NK-92 treated with Interleukin-12 subunit alpha and Interleukin-12 subunit beta, amount 100 ng/mL, for 24 hours (cell line): Measurements from ENCODE around the gene TNS3.

Experiments
- DNase-seq: peaks from one replicate; lab custom pipeline; 2025; lab: John Stamatoyannopoulos, UW

Gene TNS3

DNA sequence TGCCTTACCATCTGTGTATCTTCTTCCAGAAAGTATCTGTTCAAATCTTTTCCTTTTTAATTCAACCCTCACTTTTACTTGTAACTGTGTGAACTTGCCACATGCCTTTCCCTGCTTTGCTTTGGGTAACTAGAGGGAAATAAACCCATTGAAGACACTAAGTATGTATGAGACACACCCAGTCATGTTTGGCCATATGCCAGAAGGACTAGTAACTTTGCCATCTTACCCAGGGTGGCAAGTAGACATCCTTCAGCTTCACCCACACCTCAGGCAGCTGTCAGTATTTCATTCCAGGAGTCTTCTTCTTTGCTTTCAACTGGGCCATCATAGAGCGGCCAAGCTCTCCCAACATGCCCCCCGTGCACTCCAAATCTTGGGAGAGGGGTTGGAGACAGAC lies 323.1 kb downstream of the TNS3 start:
- no peak for DNase-seq

DNA sequence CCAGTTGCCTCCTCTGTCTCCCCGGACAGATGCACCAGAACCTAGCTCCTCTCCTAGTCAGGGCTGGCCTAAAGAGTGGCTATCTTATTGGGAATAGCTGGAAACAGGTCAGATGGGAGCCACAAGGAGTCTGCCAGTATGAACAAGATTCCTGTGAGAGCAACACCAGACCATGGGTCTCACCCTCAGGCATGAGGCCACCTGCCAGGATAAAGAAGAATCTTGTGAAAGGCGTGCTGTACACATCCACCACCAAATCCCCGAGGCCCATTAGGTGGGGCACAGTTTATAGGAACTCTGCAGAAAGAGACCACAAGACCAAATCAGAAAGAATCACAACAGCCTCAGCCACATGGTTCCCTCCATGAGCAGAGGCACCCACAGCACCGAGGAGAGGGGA lies 325.9 kb downstream of the TNS3 start:
- no peak for DNase-seq

GRCh38 chr7:47255441-47255840 lies 326.5 kb downstream of the TNS3 start:
- no peak for DNase-seq

DNA sequence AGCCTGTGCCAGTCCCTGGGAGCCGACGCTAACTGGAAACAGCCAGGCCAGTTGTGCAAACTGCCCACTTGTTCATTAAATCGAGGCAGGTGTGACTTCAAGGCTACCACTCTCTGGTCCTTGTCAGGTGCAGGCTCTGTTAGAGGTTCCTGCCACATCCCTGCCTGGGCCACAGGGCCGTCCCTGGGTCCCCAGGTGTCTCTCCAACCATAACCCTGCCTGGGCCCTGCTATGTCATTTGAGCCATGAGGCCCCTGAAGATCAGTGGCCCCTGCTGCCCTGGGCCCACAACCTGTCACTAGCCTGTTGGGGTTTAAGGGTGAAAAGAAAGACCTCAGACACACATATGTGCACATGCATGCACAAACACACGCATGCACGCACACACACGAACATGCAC lies 326.9 kb downstream of the TNS3 start:
- no peak for DNase-seq

GRCh38 chr7:47254081-47254977 lies 327.6 kb downstream of the TNS3 start:
- no peak for DNase-seq

DNA sequence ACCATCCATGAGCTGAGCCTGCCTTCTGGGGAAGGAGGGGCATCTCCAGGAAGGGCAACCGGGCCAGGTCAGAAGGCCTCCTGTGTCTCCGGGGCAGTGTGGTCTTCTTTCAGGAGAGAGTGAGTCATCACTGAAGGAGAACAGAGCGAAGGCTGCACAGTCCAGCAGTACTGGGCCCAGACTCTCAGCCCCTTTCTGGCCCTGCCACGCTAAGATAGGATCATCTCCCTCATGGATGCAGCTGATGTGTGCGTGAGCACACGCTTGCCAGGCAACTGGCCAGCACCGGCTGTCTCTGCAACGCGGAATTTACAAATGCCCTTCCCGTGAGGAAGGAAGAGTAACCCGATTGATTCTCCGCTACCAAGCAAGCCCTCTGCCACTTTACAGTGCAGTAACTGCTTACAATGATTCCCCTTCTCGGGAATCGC lies 328.2 kb downstream of the TNS3 start:
- DNase-seq, result no peak

DNA sequence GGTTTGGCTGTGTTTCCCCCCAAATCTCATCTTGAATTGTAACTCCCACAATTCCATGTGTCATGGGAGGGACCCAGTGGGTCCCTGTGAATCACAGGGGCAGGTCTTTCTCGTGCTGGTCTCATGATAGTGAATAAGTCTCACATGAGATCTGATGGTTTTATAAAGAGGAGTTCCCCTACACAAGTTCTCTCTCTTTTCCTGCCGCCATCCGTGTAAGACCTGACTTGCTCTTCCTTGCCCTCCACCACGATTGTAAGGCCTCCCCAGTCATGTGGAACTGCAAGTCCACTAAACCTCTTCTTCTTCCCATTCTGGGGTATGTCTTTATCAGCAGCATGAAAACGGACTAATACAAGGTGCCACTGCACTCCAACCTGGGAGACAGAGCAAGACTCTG lies 329.2 kb downstream of the TNS3 start:
- no peak for DNase-seq

- no peak for DNase-seq
Measured at GRCh38 chr7:47249361-47249760, 332.6 kb downstream of the TNS3 start.

DNA sequence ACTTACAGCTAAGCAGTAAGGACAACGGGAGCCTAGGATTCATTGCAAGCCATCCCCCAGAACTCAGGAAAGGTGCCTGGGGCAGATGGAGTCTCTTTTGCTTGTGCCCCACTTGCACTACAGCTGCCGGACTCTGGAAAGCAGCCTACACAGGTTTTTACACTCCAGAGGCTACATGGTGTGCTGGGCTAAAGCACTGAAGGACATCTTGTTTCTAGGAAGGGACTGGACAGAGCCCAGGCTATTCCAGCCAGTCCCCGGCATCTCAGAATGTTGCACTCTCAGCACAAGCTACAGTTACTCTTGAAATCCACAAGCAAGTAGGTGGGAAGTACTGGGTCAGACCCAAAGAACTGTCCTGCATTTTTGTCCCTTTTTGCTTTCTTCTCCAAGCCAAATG lies 333.1 kb downstream of the TNS3 start:
- DNase-seq, result no peak

DNA sequence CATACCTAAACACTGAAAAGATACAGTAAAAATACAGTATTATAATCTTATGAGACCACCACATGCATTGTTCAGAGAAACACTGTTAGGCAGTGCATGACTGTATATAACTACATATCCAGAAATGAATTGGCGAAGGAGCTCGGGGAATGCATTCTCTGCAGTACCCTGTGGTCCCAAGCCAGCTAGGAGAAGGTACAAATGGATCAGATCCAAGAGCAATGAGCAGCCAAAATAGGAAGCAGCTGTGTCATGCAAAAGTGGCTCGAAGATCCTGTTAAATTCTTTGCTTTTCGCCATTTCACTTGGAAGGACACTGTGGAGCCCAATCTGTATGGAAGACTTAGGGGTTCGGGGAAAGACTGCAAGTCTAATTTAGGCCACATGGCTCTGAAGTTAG lies 334.8 kb downstream of the TNS3 start:
- DNase-seq, result no peak

DNA sequence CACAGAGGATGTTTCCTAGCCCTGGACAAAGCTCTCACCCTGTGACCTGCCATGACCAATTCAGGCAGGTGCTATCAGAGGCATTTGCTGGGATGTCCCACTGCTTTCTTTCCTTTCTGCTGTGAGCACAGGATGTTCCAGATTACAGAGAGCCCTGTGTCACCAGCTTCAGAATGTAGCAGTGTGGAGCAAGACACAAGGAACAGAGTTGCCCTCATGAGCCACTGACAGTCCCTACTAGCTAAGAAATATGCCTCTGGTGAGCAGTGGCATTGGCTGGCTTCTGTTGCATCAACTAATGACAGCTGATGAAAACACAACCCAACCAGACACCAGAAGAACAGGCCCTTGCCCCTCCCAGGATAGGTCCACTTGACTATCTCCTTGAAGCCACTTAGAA lies 337.2 kb downstream of the TNS3 start:
- DNase-seq, result no peak

DNA sequence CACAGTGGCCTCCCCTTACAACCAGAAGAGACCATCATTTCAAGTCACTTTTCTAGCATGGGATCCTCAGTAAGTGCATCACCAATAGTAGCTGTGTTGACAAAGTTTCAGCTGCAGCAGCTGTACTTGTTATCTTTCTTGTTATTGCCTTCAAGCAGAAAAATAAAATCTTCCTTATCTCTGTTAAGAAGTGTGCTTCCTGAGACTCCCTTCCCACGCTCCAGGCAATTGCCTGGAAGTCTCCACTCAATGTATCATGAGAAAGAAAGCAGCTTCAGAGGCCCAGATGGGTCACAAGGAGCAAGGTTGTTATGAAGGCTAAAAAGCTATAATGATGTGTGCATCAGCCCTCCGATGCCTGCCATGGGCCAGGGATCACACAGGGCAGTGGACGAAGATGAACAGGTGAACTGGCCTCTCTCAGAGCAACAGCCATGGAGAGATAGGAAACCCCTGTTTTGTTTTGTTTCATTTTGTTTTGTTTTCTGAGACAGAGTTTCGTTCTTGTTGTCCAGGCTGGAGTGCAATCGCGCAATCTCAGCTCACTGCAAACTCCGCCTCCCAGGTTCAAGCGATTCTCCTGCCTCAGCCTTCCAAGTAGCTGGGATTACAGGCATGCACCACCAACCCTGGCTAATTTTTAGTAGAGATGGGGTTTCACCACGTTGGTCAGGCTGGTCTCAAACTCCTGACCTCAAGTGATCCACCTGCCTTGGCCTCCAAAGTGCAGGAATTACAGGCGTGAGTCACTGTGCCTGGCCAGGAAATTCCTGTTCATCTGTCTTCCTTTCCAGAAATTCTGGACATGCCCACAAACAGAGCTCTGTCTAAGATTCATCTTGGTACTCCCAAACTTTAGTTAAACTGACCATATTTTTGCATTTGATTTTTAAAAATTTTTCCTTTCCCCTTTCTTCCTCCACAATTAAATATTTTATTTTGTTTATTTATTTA lies 340.5 kb downstream of the TNS3 start:
- DNase-seq, result no peak

GRCh38 chr7:47239931-47240421 lies 341.9 kb downstream of the TNS3 start:
- no peak for DNase-seq

DNA sequence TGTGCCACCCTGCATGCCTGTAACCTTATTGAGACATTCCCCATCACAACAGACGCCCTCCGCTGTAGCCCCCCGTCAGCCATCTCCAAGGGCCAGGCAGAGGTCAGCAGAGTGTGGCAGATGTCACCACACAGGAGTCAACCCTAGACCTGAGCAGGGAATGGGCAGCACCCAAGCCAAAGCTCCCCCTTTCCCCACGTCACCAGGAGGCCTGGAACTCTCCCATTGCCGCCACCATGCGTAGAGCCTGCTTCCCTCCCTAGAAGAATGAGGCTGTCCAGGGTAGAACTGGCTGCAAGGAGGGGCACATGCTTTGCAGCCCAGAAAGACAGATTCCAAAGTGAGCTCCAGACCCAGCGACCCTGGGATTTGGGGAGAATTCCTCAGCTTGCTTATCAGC lies 342.9 kb downstream of the TNS3 start:
- DNase-seq, result no peak

DNA sequence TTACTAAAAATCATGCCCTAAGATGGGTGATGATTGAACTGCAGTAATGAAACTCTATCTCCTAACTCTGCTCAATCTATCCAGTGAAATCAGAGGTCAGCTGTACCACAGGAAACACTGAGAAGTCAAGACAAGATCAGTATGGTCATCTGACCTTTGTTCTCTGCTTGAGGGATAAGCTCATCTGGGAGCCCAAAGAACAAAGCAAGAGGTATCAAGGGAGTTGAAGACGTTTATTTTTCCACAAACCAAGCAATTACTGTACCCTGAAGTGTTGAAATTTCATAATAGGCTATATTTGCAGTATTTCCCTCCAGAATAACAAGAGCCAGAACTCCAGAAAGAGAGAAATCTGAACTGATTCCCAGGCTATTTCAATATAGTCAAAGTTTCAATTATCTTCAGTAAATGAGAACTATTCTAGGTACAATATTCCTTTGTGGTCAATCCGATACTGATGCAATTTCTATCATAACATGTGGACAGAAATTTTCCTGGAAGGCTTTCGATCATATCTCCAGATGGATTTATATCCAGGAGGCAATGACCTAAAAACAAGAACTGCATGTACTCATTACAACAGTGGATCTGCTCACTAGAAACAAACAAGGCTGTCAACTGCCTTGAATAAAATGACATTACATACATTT lies 345.3 kb downstream of the TNS3 start:
- no peak for DNase-seq

DNA sequence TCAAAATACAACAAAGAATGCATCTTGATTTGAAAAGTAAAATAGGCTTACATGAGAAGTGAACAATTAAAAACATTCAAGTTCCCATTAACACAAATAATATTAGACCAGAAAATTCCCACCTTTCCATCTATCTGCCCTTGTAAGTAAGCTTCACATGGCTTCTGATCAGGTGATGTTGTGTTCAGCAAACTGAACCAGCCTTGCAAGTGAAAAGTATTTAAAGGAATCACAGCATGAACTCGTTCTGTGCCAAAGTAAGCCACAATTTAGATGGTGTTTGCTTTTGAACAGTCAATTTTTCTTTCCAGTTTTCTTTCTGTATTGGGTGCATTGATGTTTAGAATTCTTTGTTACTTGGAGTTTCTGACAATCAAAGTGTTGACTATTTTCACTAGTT lies 347.9 kb downstream of the TNS3 start:
- DNase-seq, result no peak

- DNase-seq, result no peak
Measured at GRCh38 chr7:47232751-47233412, 349.0 kb downstream of the TNS3 start.

DNA sequence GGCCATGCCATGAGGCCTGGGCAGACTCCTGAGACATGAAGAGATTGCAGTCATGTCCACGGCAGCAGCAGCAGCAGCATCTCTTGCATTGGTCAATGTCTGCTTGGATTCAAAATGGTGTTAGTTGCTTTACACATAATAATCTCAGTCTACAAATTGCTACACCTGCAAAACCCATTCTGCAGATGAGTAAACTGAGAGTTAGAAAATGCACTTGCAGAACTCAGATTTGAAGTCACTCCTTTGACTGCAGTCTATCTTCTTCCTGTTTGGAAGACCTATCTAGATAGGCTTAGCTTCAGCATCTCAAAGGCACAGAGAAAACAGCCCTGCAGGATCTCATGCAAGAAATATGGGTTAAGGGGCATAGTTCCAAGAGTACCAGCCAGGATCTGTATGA lies 350.3 kb downstream of the TNS3 start:
- DNase-seq, result no peak

DNA sequence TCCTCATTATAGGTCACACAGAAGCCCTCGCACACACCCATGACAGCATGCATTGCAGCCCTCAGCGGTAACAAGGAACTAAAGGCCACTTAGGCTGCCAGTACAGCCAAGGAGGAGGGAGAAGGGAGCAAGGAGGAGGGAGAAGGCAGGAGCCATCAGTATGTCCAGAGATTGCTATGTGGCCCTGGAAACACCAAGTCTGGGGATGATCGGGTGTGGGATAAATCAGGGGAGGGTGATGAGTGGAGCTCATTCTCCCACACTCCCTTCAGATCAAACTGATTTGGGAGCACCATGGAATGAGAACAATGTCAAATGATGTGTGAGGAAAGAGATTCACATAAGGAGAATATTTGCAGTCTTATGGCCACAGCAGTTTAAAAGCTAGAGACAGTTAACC lies 350.9 kb downstream of the TNS3 start:
- DNase-seq, result no peak

DNA sequence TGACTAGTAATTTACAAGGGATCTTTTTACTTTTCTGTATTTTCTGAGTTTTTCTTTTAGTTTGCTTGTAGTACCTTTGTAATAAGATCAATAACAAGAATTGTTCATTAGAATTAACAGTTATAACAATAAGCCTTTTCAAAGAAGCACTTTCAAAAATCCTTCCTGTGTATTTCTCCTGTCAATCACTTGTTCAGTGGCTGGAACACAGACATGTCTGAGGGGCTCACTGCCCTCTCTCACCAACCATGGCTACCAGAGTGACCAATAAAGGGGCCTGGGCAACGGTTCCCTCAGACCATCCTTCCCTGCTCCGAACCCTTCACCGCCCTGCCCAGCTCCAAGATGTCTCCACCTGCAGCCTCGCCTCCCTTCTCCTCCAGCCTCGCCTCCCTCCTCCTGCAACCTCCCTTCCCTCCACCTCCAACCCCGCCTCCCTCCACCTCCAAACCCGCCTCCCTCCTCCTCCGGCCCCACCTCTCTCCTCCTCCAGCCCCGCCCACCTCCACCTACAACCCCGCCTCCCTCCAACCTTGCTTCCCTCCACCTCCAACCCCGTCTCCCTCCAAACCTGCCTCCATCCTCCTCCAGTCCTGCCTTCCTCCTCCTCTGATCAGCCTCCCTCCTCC lies 353.4 kb downstream of the TNS3 start:
- no peak for DNase-seq

GRCh38 chr7:47227762-47228177 lies 354.1 kb downstream of the TNS3 start:
- DNase-seq, result no peak
